HG03280 (cell line): ENCODE results near the gene P2RY13.

ENCODE experiments used
- ATAC-seq: cut with Tn5 transposase; IDR thresholded peaks from one replicate; pipeline ENCODE4 v1.9.1; 2021; ENCODE audit warnings: mild to moderate bottlenecking, moderate library complexity; ENCODE audit not compliant: unreplicated experiment

P2RY13 gene

GRCh38 chr3:151321526-151321925 lies 7.8 kb downstream of the P2RY13 start:
- ATAC-seq = no peak

- no peak for ATAC-seq
Measured at GRCh38 chr3:151320131-151320530, 9.2 kb downstream of the P2RY13 start.

GRCh38 chr3:151319628-151320027 lies 9.7 kb downstream of the P2RY13 start:
- no peak for ATAC-seq

DNA sequence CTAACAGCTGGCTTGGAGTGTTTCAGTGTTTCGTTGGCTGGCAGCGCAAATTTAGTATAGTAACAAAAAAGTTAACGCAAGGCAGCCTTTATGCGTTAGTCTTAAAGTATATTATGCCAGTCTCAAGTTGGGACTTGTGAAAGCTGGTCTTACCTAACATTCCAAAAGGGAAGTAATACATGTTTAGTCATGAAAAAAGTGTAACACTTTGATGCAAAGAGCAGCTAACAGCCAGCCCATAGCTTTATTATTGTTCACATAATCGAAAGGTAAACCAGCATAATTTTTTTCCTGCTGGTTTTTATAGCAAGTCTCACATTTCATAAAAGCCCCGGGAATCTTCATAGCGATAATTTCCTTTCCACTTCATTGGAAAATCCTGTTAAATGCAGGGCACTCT lies 10.4 kb downstream of the P2RY13 start:
- no peak for ATAC-seq

DNA sequence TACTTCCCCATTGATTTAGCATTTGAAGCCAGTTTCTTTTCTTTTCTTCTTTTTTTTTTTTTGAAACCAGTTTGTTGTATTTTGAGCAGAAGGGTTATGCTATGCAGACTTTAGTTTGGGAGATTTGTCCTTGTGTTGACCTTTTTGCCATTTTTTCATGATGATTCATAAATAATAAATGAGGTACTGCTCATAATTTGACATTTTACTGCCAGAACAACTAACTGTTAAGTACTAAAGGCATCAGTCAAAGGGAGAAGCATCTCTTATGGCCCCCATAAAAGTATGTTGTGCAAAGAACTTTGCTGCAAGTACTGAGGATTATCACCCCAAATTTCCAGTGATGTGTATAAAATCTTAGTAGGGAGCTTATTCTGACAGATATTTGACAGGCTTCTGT lies 11.0 kb downstream of the P2RY13 start:
- ATAC-seq = no peak

DNA sequence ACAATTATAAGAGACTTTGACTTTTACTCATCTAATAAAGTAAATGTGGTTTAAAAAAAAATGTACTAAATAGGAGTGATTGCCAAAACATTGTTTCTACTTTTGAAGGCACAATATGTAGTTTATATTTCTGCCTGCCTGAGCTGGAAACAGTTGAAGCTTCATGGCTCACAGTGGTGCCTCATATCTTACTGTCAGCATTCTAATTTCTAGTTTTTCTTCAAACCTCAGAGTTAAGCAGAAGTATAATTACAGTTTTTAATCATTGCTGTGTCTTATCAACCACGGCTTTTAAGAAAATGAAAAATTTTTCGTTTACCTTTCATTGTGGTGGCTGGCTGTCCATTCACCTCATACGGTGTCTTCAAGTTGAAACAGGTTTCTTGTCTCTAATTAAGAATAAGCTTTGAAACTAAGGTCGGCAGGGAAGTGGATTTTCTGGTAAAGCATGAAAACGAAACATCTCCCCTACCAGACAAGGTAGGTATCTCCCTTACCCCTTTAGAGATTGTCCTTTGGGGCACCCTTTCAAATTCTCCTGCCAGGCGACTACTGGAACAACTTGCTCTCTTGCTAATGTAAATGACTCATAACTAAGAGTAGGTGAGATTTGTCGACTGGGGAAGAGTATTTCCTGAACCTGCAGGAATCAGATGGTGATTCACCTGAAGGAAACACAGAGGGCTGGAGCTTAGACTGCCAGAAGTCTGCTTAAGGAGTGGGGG lies 12.9 kb downstream of the P2RY13 start, which contains the start of gene GPR87:
Gene GPR87, minus strand, starts transcription at position 554 of the 725 bp plus-strand sequence. CDS start 16,720 bp downstream, outside the sequence.
- no peak for ATAC-seq

GRCh38 chr3:151315846-151316245 lies 13.5 kb downstream of the P2RY13 start:
- ATAC-seq = no peak

DNA sequence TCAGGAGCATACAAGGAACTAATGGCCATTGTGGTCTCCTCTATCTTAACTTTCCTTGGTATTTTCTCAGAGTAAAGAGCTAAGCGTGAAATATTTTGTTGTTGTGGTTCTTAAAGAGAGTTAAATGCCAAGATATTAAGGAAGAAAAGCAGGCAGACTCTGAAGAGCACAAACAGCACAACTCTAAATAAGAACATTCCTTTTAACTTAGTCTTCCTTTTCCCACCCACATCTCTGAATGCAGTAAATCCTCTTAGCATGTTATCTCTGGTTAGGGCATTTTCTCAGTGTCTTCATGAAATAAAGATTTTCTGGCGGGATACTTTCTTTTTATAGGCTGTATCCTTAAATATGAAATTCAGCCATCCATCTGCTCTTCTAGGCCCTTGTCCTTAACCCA lies 14.2 kb downstream of the P2RY13 start:
- ATAC-seq = no peak

GRCh38 chr3:151314593-151314992 lies 14.8 kb downstream of the P2RY13 start:
- no peak for ATAC-seq

GRCh38 chr3:151314137-151314536 lies 15.2 kb downstream of the P2RY13 start:
- ATAC-seq = no peak

- ATAC-seq = no peak
Measured at GRCh38 chr3:151312972-151313371, 16.4 kb downstream of the P2RY13 start.

GRCh38 chr3:151309566-151309965 lies 19.8 kb downstream of the P2RY13 start:
- no peak for ATAC-seq

- ATAC-seq = no peak
Measured at GRCh38 chr3:151307583-151308488, 21.5 kb downstream of the P2RY13 start.

- ATAC-seq = no peak
Measured at GRCh38 chr3:151307131-151307530, 22.2 kb downstream of the P2RY13 start.

DNA sequence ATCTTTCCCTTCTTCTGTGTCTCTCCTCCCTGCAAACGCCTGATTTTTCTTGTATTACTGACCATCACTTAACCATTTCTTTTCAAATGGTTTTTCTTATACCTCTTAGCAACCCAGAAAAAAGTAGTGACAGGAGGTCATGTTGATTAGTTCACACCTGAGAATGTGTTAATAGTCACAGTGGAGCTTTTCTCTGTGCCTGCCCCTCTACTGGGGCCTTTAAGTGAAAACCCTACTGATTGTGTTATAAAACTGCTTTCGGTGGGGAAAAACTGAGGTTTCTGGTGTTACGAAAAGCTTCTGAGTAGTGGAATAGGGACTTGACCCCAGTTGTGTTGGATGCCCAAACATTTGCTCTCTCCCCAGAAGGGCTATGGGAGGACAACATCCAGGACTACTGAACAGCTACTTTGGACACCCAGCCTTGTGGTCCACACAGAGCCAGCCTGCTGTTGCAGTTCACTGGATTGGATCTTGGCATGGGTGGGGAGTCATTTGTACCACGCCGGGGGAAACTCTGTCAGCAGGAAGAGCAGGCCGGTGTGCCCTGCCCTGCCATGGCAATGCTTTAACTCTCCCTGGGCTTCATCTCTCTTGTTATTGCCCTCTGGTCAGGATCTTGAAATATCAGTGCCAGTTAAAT lies 23.1 kb downstream of the P2RY13 start:
- ATAC-seq = no peak

DNA sequence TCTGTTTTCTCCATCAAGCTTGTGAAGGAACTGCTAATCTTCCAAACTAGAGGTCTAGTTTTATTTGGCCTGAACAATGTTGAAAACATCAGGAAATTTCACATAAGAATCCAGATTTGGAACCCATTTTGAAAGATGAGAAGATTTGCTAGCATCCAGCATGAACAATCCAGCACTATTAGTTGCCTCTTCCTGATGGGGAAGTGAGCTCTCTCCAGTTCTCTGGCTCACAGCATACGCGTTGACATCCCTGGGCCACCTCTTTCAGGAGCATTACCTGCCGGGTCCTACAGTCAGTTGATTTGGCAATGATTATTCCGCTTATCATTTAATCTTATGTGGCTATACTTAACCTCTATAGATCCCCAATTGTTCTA lies 23.6 kb downstream of the P2RY13 start:
- ATAC-seq = no peak

- ATAC-seq = no peak
Measured at GRCh38 chr3:151305060-151305774, 24.1 kb downstream of the P2RY13 start.

DNA sequence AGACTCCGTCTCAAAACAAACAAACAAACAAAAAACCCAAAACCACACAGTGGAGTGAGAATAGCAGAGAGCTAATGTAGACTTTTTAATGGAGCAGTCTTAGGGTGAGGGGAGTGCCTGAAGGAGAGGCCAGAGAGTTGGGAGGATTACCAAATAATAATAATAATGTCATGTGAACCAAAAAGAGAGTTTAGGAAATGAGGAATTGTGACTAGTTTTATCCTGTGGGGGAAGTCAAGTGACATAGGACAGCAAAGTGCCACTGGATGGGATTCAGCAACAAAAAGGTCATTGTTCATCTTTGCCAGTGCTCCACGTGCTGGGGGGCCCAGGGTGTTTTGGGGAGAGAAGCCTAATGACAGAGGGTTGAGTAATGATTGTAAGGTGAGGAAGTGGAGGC lies 25.6 kb downstream of the P2RY13 start:
- ATAC-seq = no peak

DNA sequence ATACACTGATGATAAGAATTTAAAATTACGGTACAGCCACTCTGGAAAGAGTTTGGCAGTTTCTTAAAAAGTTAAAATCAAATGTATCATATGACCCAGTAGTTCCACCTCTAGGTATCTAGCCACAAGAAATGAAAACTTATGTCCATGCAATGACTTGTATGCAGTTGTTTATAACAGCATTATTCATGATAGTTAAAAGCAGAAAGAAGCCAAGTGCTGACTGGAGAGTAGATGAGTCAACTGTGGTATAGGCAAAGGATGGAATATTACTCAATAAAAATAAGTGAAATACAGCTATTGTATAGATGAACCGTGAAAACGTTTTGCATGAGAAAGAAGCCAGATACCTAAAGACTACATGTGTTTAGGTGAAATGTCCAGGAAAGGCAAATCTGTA lies 27.6 kb downstream of the P2RY13 start:
- no peak for ATAC-seq

- no peak for ATAC-seq
Measured at GRCh38 chr3:151300539-151300938, 28.8 kb downstream of the P2RY13 start.

GRCh38 chr3:151299006-151299405 lies 30.3 kb downstream of the P2RY13 start:
- no peak for ATAC-seq
